ENCODE measurements around the gene TMTC1. TPM values are rescaled to one million over a fixed set of nuclear protein-coding genes. Genes with fewer than 3 reads are reported as not detected.

The TMTC1 gene
- total and polyA plus RNA-seq, 4 donors: 3.0 to 33.6 (median 6.0) TPM

DNA sequence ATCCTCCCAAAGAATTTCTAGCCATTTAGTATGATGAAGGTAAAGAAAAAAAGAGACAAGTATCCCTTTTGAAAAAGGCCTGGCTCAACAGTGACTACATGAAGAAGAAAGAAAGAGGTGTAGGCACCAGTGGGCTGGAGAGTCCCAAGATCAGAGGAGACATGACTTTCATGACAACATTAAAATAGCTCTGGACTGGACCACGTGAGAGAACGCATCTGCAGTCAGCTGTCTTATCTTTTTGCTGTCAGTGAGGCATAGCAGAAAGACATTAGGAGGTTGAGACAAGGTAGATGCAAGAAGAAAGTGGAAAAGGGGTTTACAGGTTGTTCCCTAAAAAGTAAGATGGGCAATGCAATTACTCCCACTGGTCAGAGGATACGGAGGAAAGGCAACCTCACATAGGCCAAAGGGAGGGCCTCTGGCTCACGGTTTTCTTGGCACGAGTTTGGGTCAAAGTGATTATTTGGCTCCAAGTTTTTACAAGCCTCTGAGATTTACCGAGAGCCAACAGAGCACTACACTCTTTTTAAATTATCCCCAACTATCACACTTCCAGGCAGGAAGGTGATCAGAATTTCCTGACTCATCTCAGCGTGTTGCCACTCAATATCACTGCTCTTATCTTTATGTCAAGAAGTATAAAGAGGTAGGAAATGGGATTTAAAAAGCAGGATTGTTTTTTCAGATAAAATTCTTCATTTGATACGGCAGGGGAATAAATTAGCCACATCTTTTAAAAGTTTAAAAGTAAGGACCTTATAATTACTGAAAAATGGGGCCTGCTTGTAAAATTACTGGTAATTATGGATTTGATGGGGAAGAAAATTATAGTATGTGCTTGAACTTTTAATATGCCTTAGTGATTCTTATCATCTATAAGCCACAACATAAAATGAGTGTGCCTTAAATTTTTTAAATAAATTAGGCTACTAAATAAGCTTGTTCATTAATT, 29.2 kb downstream of the TMTC1 start:
- peak overlapping the region in 1 of 2 donors; percentile 30 for H3K27ac ChIP-seq (ENCODE audit: low read depth in 1 of 2, low read length in 1 of 2)
- H3K27me3 ChIP-seq (ENCODE audit: control insufficient read depth in 3 of 3, insufficient read depth in 3 of 3, low read length in 2 of 3): no peaks in the 10 kb centered on the region
- no peak for ATAC-seq (ENCODE audit: insufficient read depth, low FRiP score)
- H3K4me1 ChIP-seq (ENCODE audit: control insufficient read depth in 5 of 5, insufficient read depth in 5 of 5, low read length in 5 of 5): peaks cover 0 to 10% (median 0%) of the 10 kb centered on the region in 5 donors
- H3K9me3 ChIP-seq (ENCODE audit: control insufficient read depth in 4 of 4, insufficient read depth in 3 of 4, low read length in 3 of 4): peaks cover 0 to 2% (median 0%) of the 10 kb centered on the region in 4 donors
- DNase-seq: peak in 1 of 3 donors; percentile 20
- TF ChIP-seq, protein P1, sequence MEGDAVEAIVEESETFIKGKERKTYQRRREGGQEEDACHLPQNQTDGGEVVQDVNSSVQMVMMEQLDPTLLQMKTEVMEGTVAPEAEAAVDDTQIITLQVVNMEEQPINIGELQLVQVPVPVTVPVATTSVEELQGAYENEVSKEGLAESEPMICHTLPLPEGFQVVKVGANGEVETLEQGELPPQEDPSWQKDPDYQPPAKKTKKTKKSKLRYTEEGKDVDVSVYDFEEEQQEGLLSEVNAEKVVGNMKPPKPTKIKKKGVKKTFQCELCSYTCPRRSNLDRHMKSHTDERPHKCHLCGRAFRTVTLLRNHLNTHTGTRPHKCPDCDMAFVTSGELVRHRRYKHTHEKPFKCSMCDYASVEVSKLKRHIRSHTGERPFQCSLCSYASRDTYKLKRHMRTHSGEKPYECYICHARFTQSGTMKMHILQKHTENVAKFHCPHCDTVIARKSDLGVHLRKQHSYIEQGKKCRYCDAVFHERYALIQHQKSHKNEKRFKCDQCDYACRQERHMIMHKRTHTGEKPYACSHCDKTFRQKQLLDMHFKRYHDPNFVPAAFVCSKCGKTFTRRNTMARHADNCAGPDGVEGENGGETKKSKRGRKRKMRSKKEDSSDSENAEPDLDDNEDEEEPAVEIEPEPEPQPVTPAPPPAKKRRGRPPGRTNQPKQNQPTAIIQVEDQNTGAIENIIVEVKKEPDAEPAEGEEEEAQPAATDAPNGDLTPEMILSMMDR (IDR thresholded peaks at IDR 0.05; ENCODE audit: control extremely low read depth, extremely low read depth): no peak
- WGBS, 2 donors: 62 to 74% methylated on average over 8 of the region's 8 CpGs
- H3K4me3 ChIP-seq: no peak overlapping the region
- no peak overlapping the region for H3K9ac ChIP-seq (ENCODE audit: insufficient read depth in 1 of 2, low read length in 2 of 2)
- peaks cover 0 to 7% (median 0%) of the 10 kb centered on the region in 4 donors for H3K36me3 ChIP-seq (ENCODE audit: control insufficient read depth in 4 of 4, insufficient read depth in 4 of 4, low read length in 4 of 4)

DNA sequence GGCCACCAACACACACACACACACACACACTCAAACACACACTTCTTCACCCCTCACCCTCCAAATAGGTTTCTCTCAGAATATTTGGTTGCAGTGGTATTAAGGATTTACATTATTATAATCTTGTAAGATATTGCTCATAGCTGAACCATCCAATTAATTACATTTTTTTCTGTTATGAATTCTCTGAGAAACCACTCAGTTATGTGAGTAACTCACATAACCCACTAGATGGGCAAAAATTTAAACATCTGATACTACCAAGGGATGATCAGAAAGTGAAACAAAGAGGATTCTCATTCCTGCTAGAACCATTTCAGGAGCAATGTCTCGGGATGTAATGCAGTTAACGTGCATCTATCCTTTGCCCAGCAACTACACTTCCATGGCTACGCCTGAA, 31.6 kb downstream of the TMTC1 start:
- no peaks in the 10 kb centered on the region for H3K27me3 ChIP-seq (ENCODE audit: control insufficient read depth in 3 of 3, insufficient read depth in 3 of 3, low read length in 2 of 3)
- no peak for ATAC-seq (ENCODE audit: insufficient read depth, low FRiP score)
- WGBS, 2 donors: 94 to 95% methylated on average over 3 of the region's 3 CpGs
- TF ChIP-seq, protein P1 (IDR thresholded peaks at IDR 0.05; ENCODE audit: control extremely low read depth, extremely low read depth): no peak
- H3K4me1 ChIP-seq (ENCODE audit: control insufficient read depth in 5 of 5, insufficient read depth in 5 of 5, low read length in 5 of 5): peaks cover 0 to 14% (median 0%) of the 10 kb centered on the region in 5 donors
- no peak overlapping the region for H3K9ac ChIP-seq (ENCODE audit: insufficient read depth in 1 of 2, low read length in 2 of 2)
- H3K9me3 ChIP-seq (ENCODE audit: control insufficient read depth in 4 of 4, insufficient read depth in 3 of 4, low read length in 3 of 4): peaks cover 0 to 2% (median 0%) of the 10 kb centered on the region in 4 donors
- H3K36me3 ChIP-seq (ENCODE audit: control insufficient read depth in 4 of 4, insufficient read depth in 4 of 4, low read length in 4 of 4): peaks cover 0 to 12% (median 0%) of the 10 kb centered on the region in 4 donors
- H3K27ac ChIP-seq (ENCODE audit: low read depth in 1 of 2, low read length in 1 of 2): no peak overlapping the region
- H3K4me3 ChIP-seq: no peak overlapping the region
- DNase-seq: no peak

DNA sequence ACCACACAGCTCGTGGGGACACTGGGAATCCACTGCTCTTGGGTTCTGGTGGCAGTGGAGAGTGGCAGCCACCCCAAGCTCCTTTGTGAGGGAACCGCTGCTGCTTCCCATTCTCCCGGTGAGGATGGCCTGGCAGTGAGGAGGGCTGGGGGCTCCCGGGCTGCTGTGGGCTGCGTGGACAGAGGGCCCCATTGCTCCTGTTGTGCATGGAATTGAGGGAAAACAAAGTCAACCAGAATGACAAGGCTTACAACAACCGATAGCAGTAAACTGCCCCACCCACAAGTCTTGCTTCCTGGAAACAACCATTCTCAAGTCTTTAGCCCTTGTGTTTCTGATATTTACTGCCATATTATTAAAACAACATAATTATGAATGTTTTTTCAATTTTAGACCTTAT, 32.1 kb downstream of the TMTC1 start:
- TF ChIP-seq, protein P1 (IDR thresholded peaks at IDR 0.05; ENCODE audit: control extremely low read depth, extremely low read depth): no peak
- Histone ChIP-seq H3K4me3 (no peak overlapping the region), H3K9ac (ENCODE audit: insufficient read depth in 1 of 2, low read length in 2 of 2) (no peak overlapping the region), H3K27me3 (ENCODE audit: control insufficient read depth in 3 of 3, insufficient read depth in 3 of 3, low read length in 2 of 3) (no peaks in the 10 kb centered on the region), H3K9me3 (ENCODE audit: control insufficient read depth in 4 of 4, insufficient read depth in 3 of 4, low read length in 3 of 4) (peaks cover 0 to 2% (median 0%) of the 10 kb centered on the region in 4 donors), H3K27ac (ENCODE audit: low read depth in 1 of 2, low read length in 1 of 2) (no peak overlapping the region), H3K4me1 (ENCODE audit: control insufficient read depth in 5 of 5, insufficient read depth in 5 of 5, low read length in 5 of 5) (peaks cover 0 to 14% (median 0%) of the 10 kb centered on the region in 5 donors), H3K36me3 (ENCODE audit: control insufficient read depth in 4 of 4, insufficient read depth in 4 of 4, low read length in 4 of 4) (peaks cover 0 to 12% (median 0%) of the 10 kb centered on the region in 4 donors)
- DNase-seq: no peak
- ATAC-seq (ENCODE audit: insufficient read depth, low FRiP score): no peak
- WGBS, 2 donors: 65 to 79% methylated on average over 6 of the region's 6 CpGs
